Measurements from ENCODE around the gene ATPAF2.

The ATPAF2 gene

GRCh38 chr17:17985153-17985552 lies 53.8 kb downstream of the ATPAF2 start:
- Histone ChIP-seq H3K9ac (ENCODE audit: low read length) (no peak overlapping the region), H3K79me2 (ENCODE audit: insufficient read depth, low read length) (no peaks in the 10 kb centered on the region), H3K9me2 (replicated peaks; ENCODE audit: insufficient read depth, low read length) (no peaks in the 10 kb centered on the region), H3K4me2 (ENCODE audit: low read depth, low read length, poor library complexity, severe bottlenecking) (no peak overlapping the region), H3K27ac (ENCODE audit: low read depth, low read length) (no peak overlapping the region), H3K9me3 (ENCODE audit: insufficient read depth, low read length) (no peaks in the 10 kb centered on the region), H4K20me1 (ENCODE audit: low read depth, low read length) (no peaks in the 10 kb centered on the region), H2AFZ (ENCODE audit: low read depth, low read length, severe bottlenecking) (no peak overlapping the region), H3K4me3 (ENCODE audit: insufficient read depth, low read length, poor library complexity, severe bottlenecking) (no peak overlapping the region), H3F3A (ENCODE audit: insufficient read depth) (no peaks in the 10 kb centered on the region), H3K27me3 (ENCODE audit: low read length) (no peaks in the 10 kb centered on the region), H3K36me3 (ENCODE audit: low read length) (no peaks in the 10 kb centered on the region)
- TF ChIP-seq CTCF (IDR thresholded peaks at IDR 0.05; ENCODE audit: insufficient read depth, low read length, poor library complexity, severe bottlenecking) (no peak), EZH2phosphoT487 (conservative IDR thresholded peaks at IDR 0.05; ENCODE audit: low read length) (no peak)

DNA sequence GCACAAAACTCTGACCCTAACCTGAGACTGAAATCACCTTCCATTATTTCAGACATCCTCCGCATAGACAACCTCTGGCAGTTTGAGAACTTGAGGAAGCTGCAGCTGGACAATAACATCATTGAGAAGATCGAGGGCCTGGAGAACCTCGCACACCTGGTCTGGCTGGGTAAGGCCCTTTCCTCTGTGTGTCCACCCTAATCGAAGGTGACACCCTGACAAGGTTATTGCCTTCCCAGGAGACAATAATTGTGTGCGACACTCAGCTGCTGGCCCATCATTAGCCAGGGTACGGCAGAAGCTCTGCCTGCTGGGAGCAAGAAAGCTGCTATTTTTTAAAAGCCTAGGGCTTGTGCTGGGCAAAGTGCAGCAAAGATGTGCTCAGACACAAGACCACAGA lies 55.2 kb downstream of the ATPAF2 start:
- no peak overlapping the region for H3K4me2 ChIP-seq (ENCODE audit: low read depth, low read length, poor library complexity, severe bottlenecking)
- H3K4me3 ChIP-seq (ENCODE audit: insufficient read depth, low read length, poor library complexity, severe bottlenecking): no peak overlapping the region
- TF ChIP-seq EZH2phosphoT487 (conservative IDR thresholded peaks at IDR 0.05; ENCODE audit: low read length) (no peak), CTCF (IDR thresholded peaks at IDR 0.05; ENCODE audit: insufficient read depth, low read length, poor library complexity, severe bottlenecking) (no peak)
- H2AFZ ChIP-seq (ENCODE audit: low read depth, low read length, severe bottlenecking): no peak overlapping the region
- H4K20me1 ChIP-seq (ENCODE audit: low read depth, low read length): no peaks in the 10 kb centered on the region
- no peaks in the 10 kb centered on the region for H3F3A ChIP-seq (ENCODE audit: insufficient read depth)
- H3K27me3 ChIP-seq (ENCODE audit: low read length): no peaks in the 10 kb centered on the region
- no peaks in the 10 kb centered on the region for H3K9me3 ChIP-seq (ENCODE audit: insufficient read depth, low read length)
- no peak overlapping the region for H3K27ac ChIP-seq (ENCODE audit: low read depth, low read length)
- H3K36me3 ChIP-seq (ENCODE audit: low read length): no peaks in the 10 kb centered on the region
- no peak overlapping the region for H3K9ac ChIP-seq (ENCODE audit: low read length)
- no peaks in the 10 kb centered on the region for H3K9me2 ChIP-seq (replicated peaks; ENCODE audit: insufficient read depth, low read length)
- H3K79me2 ChIP-seq (ENCODE audit: insufficient read depth, low read length): no peaks in the 10 kb centered on the region

DNA sequence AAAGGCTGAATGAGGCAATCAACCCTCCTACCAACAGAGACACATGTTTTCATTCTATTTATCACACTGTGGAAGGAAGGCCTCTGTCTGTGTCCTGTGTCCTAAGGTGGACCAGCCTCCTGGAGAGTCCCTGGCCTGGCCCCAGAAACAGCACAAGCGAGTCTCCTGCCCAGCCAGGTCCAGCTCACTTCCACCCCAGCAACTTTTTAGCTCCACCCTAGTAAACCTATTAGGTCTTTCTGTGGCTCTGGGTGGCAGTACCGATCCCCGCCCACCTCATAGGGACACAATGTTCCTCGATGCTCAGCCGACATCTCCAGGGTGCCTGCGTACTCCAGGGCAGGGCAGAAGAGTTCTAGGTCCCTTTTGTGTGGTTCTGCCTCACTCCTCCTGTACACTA lies 55.6 kb downstream of the ATPAF2 start:
- H3F3A ChIP-seq (ENCODE audit: insufficient read depth): no peaks in the 10 kb centered on the region
- no peak overlapping the region for H3K4me3 ChIP-seq (ENCODE audit: insufficient read depth, low read length, poor library complexity, severe bottlenecking)
- TF ChIP-seq EZH2phosphoT487 (conservative IDR thresholded peaks at IDR 0.05; ENCODE audit: low read length) (no peak), CTCF (IDR thresholded peaks at IDR 0.05; ENCODE audit: insufficient read depth, low read length, poor library complexity, severe bottlenecking) (no peak)
- no peak overlapping the region for H2AFZ ChIP-seq (ENCODE audit: low read depth, low read length, severe bottlenecking)
- no peaks in the 10 kb centered on the region for H3K9me3 ChIP-seq (ENCODE audit: insufficient read depth, low read length)
- H3K36me3 ChIP-seq (ENCODE audit: low read length): no peaks in the 10 kb centered on the region
- no peaks in the 10 kb centered on the region for H3K9me2 ChIP-seq (replicated peaks; ENCODE audit: insufficient read depth, low read length)
- no peaks in the 10 kb centered on the region for H4K20me1 ChIP-seq (ENCODE audit: low read depth, low read length)
- H3K27ac ChIP-seq (ENCODE audit: low read depth, low read length): no peak overlapping the region
- no peaks in the 10 kb centered on the region for H3K27me3 ChIP-seq (ENCODE audit: low read length)
- H3K4me2 ChIP-seq (ENCODE audit: low read depth, low read length, poor library complexity, severe bottlenecking): no peak overlapping the region
- H3K79me2 ChIP-seq (ENCODE audit: insufficient read depth, low read length): no peaks in the 10 kb centered on the region
- H3K9ac ChIP-seq (ENCODE audit: low read length): no peak overlapping the region

GRCh38 chr17:17982801-17983200 lies 56.2 kb downstream of the ATPAF2 start:
- Histone ChIP-seq H3K9me2 (replicated peaks; ENCODE audit: insufficient read depth, low read length) (no peaks in the 10 kb centered on the region), H3K9ac (ENCODE audit: low read length) (no peak overlapping the region), H3K27me3 (ENCODE audit: low read length) (no peaks in the 10 kb centered on the region), H2AFZ (ENCODE audit: low read depth, low read length, severe bottlenecking) (no peak overlapping the region), H3K27ac (ENCODE audit: low read depth, low read length) (no peak overlapping the region), H3K79me2 (ENCODE audit: insufficient read depth, low read length) (no peaks in the 10 kb centered on the region), H3K4me3 (ENCODE audit: insufficient read depth, low read length, poor library complexity, severe bottlenecking) (no peak overlapping the region), H3F3A (ENCODE audit: insufficient read depth) (no peaks in the 10 kb centered on the region), H3K9me3 (ENCODE audit: insufficient read depth, low read length) (no peaks in the 10 kb centered on the region), H4K20me1 (ENCODE audit: low read depth, low read length) (no peaks in the 10 kb centered on the region), H3K36me3 (ENCODE audit: low read length) (no peaks in the 10 kb centered on the region), H3K4me2 (ENCODE audit: low read depth, low read length, poor library complexity, severe bottlenecking) (no peak overlapping the region)
- no peak for TF ChIP-seq CTCF (IDR thresholded peaks at IDR 0.05; ENCODE audit: insufficient read depth, low read length, poor library complexity, severe bottlenecking)
- no peak for TF ChIP-seq EZH2phosphoT487 (conservative IDR thresholded peaks at IDR 0.05; ENCODE audit: low read length)
